Measurements from ENCODE around the gene PSIP1.
"Not testable (repeated sequence)": the region's sequence is repeated elsewhere in the genome, so short reads cannot be mapped to it uniquely, and the experiment has no call there.

The PSIP1 gene

DNA sequence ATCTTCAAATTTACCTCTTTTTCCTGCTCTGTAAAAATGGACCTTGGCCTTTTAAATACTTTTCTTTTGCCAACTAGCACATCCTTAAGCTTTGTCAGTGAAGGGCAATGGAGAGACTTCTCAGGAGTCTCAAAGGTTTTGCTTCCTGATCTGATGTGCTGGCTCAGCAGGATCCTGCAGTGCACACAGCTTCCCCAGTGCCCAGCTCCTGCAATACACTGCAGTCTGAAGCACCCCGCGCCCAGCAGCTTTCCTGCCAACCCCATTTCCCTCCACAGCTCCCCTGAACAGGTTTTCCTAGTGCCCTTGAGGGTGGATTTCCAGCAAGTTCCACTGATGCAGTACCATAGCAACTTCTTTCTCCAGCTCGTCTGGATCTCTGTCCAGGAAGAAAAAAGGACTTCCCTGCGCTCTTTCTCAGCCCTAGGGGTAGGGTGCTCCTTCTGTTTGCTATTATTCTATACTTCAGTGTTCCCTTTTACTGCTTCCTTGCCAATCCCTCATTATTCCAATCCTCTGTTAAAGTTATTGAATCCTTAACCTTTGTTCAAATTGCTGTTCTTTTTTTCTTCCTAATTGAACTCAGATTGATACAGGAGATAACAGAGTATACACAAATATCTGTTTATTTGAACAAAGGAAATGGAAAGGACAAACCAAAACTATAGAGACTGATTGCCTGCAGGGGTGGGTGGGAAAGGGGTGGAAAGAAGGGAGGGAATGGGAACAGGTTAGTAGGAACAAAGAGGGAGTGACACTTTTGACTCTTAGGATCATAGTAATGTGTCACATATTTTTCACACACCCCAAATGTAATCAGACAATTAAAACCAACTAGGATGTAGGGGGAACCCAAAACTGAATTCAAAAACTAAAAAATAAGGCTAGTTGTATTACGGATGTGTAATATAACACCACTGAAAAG, 79.6 kb downstream of the PSIP1 start:
- DNase-seq (ENCODE audit: low read depth), result no peak

DNA sequence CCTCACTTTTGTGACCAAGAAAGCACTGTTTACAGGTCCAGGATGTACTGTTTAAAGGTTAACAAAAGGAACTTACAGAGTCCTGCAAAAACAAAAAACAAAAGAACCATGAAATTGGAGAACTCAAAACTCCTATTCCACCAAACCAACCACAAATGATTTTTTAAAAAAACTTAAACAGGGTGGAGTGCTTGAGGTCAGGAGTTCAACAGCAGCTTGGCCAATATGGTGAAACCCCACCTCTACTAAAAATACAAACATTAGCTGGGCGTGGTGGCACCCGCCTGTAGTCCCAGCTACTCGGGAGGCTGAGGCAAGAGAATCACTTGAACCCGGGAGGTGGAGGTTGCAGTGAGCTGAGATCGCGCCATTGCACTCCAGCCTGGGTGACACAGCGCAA, 83.1 kb downstream of the PSIP1 start:
- DNase-seq (ENCODE audit: low read depth), result not testable (repeated sequence)

DNA sequence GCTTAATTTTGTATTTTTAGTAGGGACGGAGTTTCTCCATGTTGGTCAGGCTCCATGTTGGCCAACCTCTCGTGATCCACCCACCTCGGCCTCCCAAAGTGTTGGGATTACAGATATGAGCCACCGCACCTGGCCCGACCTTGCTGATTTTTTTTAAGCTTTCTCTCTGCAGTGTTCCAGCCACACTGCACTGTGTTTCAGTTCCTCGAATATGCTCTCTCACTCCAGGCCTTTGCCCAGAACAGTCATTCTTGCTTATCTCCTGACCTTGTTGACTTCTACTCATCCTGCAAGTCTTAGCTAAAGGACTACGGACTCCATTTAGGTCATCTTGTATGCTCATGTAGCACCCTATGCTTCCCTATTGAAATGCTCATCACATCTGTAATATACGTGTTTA, 84.8 kb downstream of the PSIP1 start:
- no peak for DNase-seq (ENCODE audit: low read depth)

DNA sequence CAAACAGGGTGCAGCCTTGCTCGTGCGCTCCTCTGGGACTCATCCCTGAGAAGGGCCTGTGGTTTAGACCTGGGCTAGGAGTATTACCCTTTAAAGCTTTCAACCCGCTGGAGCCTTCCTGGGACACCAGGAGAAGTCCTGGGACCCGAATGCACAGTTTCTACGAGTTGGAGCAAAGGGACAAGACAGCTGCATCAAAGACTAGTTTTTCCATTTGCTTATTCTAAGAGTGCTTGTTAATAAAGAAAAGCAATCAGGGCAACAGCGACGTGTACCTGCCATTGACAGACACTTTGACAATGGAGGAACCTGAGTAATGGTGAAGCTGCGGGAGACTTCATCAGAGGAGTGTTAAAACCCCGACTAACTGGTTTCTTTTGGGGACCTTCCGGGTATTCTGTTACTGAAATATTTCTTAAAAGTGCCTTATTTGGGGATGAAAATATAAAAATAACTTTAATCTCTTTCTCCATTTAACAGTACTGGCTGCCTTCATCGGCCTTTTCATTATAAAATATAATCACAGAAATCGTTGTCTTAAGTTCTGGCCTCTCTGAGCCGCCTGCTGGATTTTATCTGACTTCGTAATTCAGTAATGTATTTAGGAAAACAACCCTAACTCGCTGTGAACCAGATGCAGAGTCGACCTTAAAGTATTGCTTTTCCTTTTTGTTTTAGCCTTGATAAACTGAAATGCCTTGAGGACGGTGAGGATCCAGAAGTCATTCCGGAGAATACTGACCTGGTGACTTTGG, 87.4 kb downstream of the PSIP1 start:
- DNase-seq (ENCODE audit: low read depth), result no peak

DNA sequence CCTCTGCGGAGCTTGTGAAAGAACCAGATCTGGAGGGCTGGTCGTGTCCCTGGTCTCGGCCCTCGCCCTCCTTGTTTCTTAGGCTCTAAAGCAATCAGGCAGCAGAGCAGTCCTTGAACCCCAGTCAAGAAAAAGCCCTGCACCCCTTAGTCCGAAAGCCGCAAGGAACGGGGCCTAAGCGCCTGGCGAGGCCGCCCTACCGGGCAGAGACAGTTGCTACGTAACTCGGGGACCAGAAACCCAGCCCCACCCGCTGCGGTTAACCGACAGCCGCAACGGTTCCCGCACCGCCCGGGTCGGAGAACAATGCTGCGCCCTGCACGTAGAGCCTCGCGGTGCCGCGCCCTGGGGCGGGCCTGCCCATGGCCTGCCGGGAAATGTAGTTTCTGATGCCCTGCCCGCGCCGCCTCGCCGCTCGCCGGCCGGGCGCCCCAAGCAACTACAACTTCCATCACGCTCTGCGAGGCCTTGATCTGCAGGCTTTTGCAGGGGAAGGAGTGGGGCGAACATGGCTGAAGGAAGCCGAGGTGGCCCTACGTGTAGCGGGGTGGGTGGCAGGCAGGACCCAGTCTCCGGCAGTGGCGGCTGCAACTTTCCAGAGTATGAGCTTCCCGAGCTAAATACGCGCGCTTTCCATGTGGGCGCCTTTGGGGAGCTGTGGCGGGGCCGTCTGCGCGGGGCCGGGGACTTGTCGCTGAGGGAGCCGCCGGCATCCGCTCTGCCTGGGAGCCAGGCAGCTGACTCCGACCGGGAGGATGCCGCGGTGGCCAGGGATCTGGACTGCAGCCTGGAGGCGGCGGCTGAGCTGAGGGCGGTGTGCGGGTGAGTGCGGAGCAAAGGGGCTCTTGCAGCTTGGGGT, 88.2 kb downstream of the PSIP1 start, which contains the start of gene SNAPC3:
SNAPC3 (plus strand) TSS at position 505 of the 859 bp plus-strand sequence; CDS start at position 509, 4 bp downstream.
- peak; percentile 81 for DNase-seq (ENCODE audit: low read depth)

DNA sequence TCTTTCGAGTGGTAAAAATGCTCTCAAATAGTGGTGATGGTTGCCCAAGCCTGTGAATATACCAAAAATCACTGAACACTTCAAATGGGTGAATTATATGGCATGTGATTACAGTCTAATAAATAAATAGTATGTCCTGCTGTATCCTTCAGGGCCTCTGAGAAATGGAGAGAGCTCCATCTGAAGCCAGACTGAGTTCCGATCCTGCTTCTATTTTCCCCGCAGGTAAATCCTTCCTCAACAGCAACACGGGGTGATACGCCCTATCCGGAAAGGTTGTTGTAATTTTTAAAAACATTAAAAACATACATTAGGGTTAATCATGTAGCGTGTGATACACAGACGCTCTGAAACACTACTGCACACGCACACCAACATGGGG, 88.8 kb downstream of the PSIP1 start:
- no peak for DNase-seq (ENCODE audit: low read depth)

DNA sequence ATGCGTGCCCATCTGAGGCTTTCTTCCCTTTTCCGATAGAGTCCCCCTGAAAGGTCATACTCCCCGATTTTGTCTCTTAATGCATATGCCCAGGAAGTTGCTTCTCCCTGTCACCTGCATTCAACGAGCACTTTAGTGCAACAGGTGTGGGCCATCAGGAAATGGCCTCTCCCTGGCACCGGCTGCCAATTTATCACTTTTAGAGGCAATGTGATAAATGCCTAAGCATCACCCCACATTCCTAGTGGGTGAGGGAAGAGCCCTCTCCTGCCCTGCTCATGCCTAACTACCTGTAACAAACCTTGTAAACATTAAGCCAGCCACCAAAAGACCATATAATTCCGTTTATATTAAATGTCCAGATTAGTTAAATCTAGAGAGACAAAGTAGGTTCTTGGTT, 89.2 kb downstream of the PSIP1 start:
- DNase-seq (ENCODE audit: low read depth), result no peak

DNA sequence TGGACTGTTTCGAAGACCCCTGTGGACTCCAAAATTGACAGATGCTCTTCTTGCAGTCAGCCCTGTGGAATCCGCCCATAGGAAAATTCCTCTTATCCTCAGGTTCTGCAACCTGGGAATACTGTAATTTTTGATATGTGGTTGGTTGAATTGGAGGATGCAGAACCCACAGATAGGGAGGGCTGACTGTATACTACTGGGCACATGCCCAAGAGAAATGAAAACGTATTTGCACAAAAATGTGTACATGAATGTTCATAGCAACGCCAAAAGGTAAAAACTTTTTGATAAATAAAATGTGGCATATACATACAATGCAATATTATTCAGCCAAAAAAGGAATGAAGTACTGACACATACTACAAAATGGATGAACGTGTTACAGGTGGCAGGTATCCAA, 90.0 kb downstream of the PSIP1 start:
- DNase-seq (ENCODE audit: low read depth), result no peak

DNA sequence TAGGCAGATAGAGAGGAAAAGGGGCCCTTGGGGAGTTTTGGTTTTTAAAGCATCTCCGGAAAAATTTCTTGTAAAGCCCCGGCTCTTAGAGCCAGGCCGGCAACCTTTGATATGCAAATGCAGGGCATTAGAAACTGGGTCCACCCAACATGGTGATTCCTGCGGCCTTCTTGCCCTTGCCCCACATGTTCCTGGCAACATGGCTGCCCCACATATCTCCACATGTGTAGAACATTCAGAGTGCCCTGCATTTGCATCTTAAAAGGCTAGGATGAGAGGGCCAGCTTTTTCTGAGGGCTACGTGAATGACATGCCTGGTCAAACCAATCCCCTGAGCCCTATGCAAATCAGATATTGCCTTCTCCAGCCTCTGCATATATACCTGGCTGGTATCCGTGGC, 93.1 kb downstream of the PSIP1 start:
- no peak for DNase-seq (ENCODE audit: low read depth)

DNA sequence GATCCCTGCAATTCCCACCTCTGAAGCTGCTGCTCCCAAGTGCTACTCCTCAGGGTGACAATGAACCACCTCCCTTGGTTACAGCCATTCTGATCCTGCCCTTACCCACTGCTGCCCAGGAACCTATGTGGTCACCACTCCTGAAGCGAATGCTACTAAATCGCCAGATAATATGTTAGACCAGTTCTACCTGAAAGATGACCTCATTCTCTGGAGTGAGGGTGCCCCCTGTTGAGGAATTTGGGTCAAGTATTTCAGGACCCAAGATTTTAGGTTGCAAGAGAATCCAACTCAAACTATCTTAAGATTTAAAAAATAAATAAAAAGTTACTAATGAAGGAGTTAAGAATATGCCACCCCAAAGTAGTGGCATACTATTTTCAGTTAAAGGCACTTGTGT, 93.9 kb downstream of the PSIP1 start:
- DNase-seq (ENCODE audit: low read depth), result peak; percentile 13

Measured in GM04504 (cell line).